HG02840 (cell line): ENCODE measurements around the gene ERMAP.
"Not testable (repeated sequence)": the region's sequence is repeated elsewhere in the genome, so short reads cannot be mapped to it uniquely, and the experiment has no call there.

Source experiments
- ATAC-seq: cut with Tn5 transposase; IDR thresholded peaks from one replicate; pipeline ENCODE4 v1.9.1; 2021; ENCODE audit warnings: mild to moderate bottlenecking, moderate library complexity, moderate number of reproducible peaks; ENCODE audit not compliant: unreplicated experiment, low FRiP score

Gene ERMAP

GRCh38 chr1:42868466-42868865, 51.5 kb downstream of the ERMAP start:
- ATAC-seq: not testable (repeated sequence)

- ATAC-seq: not testable (repeated sequence)
These were observed 52.3 kb downstream of the ERMAP start for GRCh38 chr1:42869254-42869653.

GRCh38 chr1:42869751-42870150, 52.8 kb downstream of the ERMAP start:
- ATAC-seq: not testable (repeated sequence)

GRCh38 chr1:42873108-42873507, 56.2 kb downstream of the ERMAP start:
- not testable (repeated sequence) for ATAC-seq

- ATAC-seq: no peak
These were observed 56.7 kb downstream of the ERMAP start for GRCh38 chr1:42873670-42874069.

- ATAC-seq: no peak
These were observed 59.1 kb downstream of the ERMAP start for GRCh38 chr1:42876009-42876408.

- no peak for ATAC-seq
These were observed 60.5 kb downstream of the ERMAP start for GRCh38 chr1:42877380-42877779.

GRCh38 chr1:42880384-42880783, 63.5 kb downstream of the ERMAP start:
- no peak for ATAC-seq

GRCh38 chr1:42886046-42886739, 69.3 kb downstream of the ERMAP start:
- ATAC-seq: no peak

- ATAC-seq: no peak
These were observed 69.9 kb downstream of the ERMAP start for GRCh38 chr1:42886800-42887199.

GRCh38 chr1:42887366-42887765, 70.4 kb downstream of the ERMAP start:
- ATAC-seq: no peak

GRCh38 chr1:42888013-42888633, 71.2 kb downstream of the ERMAP start:
- no peak for ATAC-seq

- no peak for ATAC-seq
These were observed 72.3 kb downstream of the ERMAP start for GRCh38 chr1:42889264-42889663.

GRCh38 chr1:42891465-42892138, 74.7 kb downstream of the ERMAP start:
- ATAC-seq: no peak
